GM23248 (cell line): ENCODE results near the gene SDHB.

Experiments
- EZH2 ChIP-seq: fragments of 200-600 bp; sonication (generic); IDR thresholded peaks from 2 replicates; pipeline ENCODE4 v1.6.1; 2018; ENCODE audit warnings: antibody characterized with exemption, mild to moderate bottlenecking; ENCODE audit not compliant: insufficient read depth, poor library complexity, severe bottlenecking
- EZH2phosphoT487 ChIP-seq: fragments of 200-600 bp; sonication (generic); IDR thresholded peaks from 2 replicates; pipeline ENCODE4 v1.6.1; 2018; ENCODE audit warnings: antibody characterized with exemption, moderate library complexity, mild to moderate bottlenecking, low read depth; ENCODE audit not compliant: insufficient read depth

DNA sequence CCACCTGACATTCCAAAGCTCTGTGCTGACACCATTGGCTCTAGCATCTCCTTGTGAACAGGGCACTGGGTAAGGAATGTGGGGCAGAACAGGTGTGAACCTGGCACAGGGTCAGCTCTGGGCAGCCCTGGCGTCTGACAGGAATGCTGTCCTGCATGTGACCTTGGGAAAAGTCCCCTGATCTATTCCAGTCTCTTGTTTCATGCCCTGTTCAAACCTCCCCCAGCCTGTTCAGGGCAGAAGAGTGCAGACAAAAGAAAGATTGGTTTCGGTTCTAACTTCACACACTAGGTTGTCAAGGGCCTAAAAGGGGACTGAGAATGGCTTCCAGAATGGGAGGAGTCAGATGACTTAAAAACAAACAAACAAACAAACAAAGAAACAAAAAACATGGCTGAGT is 27.6 kb upstream of the SDHB start:
- TF ChIP-seq EZH2, result no peak
- TF ChIP-seq EZH2phosphoT487, result no peak
